Left renal cortex interstitium (tissue), 4 donors: ENCODE results near the gene VPS13A. TPM values are rescaled to one million over a fixed set of nuclear protein-coding genes. Genes with fewer than 3 reads are reported as not detected.
"Not testable (repeated sequence)": the region's sequence is repeated elsewhere in the genome, so short reads cannot be mapped to it uniquely, and the experiment has no call there.

Experiments
- DNase-seq, 4 donors: peaks; one replicate each; pipeline ENCODE4 v3.0.0-alpha.2; 2013; ENCODE audit warnings: low read depth in 4 of 4, low spot score in 2 of 4, missing footprints in 1 of 4
- polyA plus RNA-seq, 4 donors: library from polyadenylated mRNA; unstranded; fragments of 120-200 nt; gene quantifications; one replicate each; pipeline ENCODE4 v1.2.1, GENCODE V29; 2013; ENCODE audit not compliant: insufficient read length in 4 of 4

VPS13A gene
- polyA plus RNA-seq, 4 donors = 25.5 to 42.7 (median 32.8) TPM

- no peak for DNase-seq
These were observed 244.4 kb downstream of the VPS13A start for GRCh38 chr9:77421506-77422265.

- DNase-seq = no peak
These were observed 245.6 kb downstream of the VPS13A start for GRCh38 chr9:77422969-77423368.

- DNase-seq = no peak
These were observed 246.5 kb downstream of the VPS13A start for GRCh38 chr9:77423841-77424240.

GRCh38 chr9:77424993-77425392 lies 247.7 kb downstream of the VPS13A start:
- no peak for DNase-seq

- no peak for DNase-seq
These were observed 249.4 kb downstream of the VPS13A start for GRCh38 chr9:77426712-77427111.

GRCh38 chr9:77427256-77427927 lies 250.1 kb downstream of the VPS13A start:
- DNase-seq = no peak

- no peak for DNase-seq
These were observed 252.6 kb downstream of the VPS13A start for GRCh38 chr9:77429928-77430327.

- DNase-seq = no peak
These were observed 254.7 kb downstream of the VPS13A start for GRCh38 chr9:77432053-77432452.

GRCh38 chr9:77433675-77434445 lies 256.5 kb downstream of the VPS13A start:
- peak; percentile 11 to 44 (median 34) for DNase-seq

GRCh38 chr9:77435277-77435676 lies 257.9 kb downstream of the VPS13A start:
- DNase-seq = no peak

- no peak for DNase-seq
These were observed 258.4 kb downstream of the VPS13A start for GRCh38 chr9:77435688-77436087.

GRCh38 chr9:77438653-77439052 lies 261.3 kb downstream of the VPS13A start:
- no peak for DNase-seq

- no peak for DNase-seq
These were observed 262.7 kb downstream of the VPS13A start for GRCh38 chr9:77440057-77440456.

- DNase-seq = not testable (repeated sequence)
These were observed 263.8 kb downstream of the VPS13A start for GRCh38 chr9:77441124-77441523.

- no peak for DNase-seq
These were observed 265.1 kb downstream of the VPS13A start for GRCh38 chr9:77442436-77442835.

- no peak for DNase-seq
These were observed 270.3 kb downstream of the VPS13A start for GRCh38 chr9:77447646-77448045.

GRCh38 chr9:77449240-77450084 lies 272.1 kb downstream of the VPS13A start:
- DNase-seq = no peak

- no peak for DNase-seq
These were observed 272.7 kb downstream of the VPS13A start for GRCh38 chr9:77450085-77450475.

- no peak for DNase-seq
These were observed 274.2 kb downstream of the VPS13A start for GRCh38 chr9:77451507-77451906.

GRCh38 chr9:77453825-77454647 lies 276.7 kb downstream of the VPS13A start:
- no peak for DNase-seq
